Fibroblast of lung (primary cell): ENCODE measurements around the gene MAST2. TPM values are rescaled to one million over a fixed set of nuclear protein-coding genes. Genes with fewer than 3 reads are reported as not detected.

ENCODE experiments used
- DNase-seq, 2 donors: peaks; one replicate each; pipeline versions ENCODE4 v3.0.0 to v3.0.0-alpha.2; 2010; ENCODE audit warnings: low read depth in 2 of 2
- H2AFZ ChIP-seq: 2 replicates; pipeline ENCODE4 v1.5.1; 2012; ENCODE audit warnings: low read length, control low read depth, inconsistent platforms
- H3K27ac ChIP-seq: 2 replicates; pipeline ENCODE4 v1.5.1; 2011; ENCODE audit warnings: low read length, control low read depth; ENCODE audit not compliant: insufficient read depth
- H3K27me3 ChIP-seq: 2 replicates; pipeline ENCODE4 v1.5.1; 2011; ENCODE audit warnings: mild to moderate bottlenecking, low read length; ENCODE audit not compliant: control insufficient read depth, insufficient read depth
- H3K36me3 ChIP-seq: 2 replicates; pipeline ENCODE4 v1.5.1; 2011; ENCODE audit warnings: low read length; ENCODE audit not compliant: control insufficient read depth, insufficient read depth
- H3K4me1 ChIP-seq: 2 replicates; pipeline ENCODE4 v1.5.1; 2011; ENCODE audit warnings: low read length; ENCODE audit not compliant: control insufficient read depth, insufficient read depth; ENCODE audit errors: extremely low read depth
- H3K4me2 ChIP-seq: 2 replicates; pipeline ENCODE4 v1.5.1; 2011; ENCODE audit warnings: low read length, control low read depth; ENCODE audit not compliant: insufficient read depth; ENCODE audit errors: extremely low read depth
- H3K4me3 ChIP-seq, 4 experiments: fragments of 200-600 bp in 1 of 4; sonication (generic) in 1 of 4; replicated peaks in 1 of 4; 2 replicates each; pipeline ENCODE4 v1.5.1; 2011 to 2016; ENCODE audit warnings: low read length in 4 of 4, low read depth in 3 of 4, mild to moderate bottlenecking in 3 of 4, control low read depth in 2 of 4, inconsistent platforms in 1 of 4, mixed read lengths in 1 of 4; ENCODE audit not compliant: insufficient read depth in 1 of 4; ENCODE audit errors: control extremely low read depth in 1 of 4
- H3K79me2 ChIP-seq: 2 replicates; pipeline ENCODE4 v1.5.1; 2012; ENCODE audit warnings: mild to moderate bottlenecking, low read length, inconsistent platforms; ENCODE audit not compliant: control insufficient read depth, insufficient read depth
- H3K9ac ChIP-seq: 2 replicates; pipeline ENCODE4 v1.5.1; 2011; ENCODE audit warnings: mild to moderate bottlenecking, low read length, control low read depth; ENCODE audit not compliant: insufficient read depth
- H3K9me3 ChIP-seq: 2 replicates; pipeline ENCODE4 v1.5.1; 2012; ENCODE audit warnings: low read depth, low read length; ENCODE audit not compliant: control insufficient read depth, insufficient read depth
- H4K20me1 ChIP-seq: 2 replicates; pipeline ENCODE4 v1.5.1; 2011; ENCODE audit warnings: low read length; ENCODE audit not compliant: control insufficient read depth, insufficient read depth; ENCODE audit errors: extremely low read depth
- CTCF ChIP-seq, 2 donors: IDR thresholded peaks in 1 of 2; conservative IDR thresholded peaks in 1 of 2; 1 replicate in 1 of 2; 2 replicates in 1 of 2; pipeline ENCODE4 v1.5.1; 2011 to 2012; ENCODE audit warnings: low read length in 2 of 2, control low read depth in 1 of 2, inconsistent platforms in 1 of 2, low read depth in 1 of 2, mild to moderate bottlenecking in 1 of 2
- EZH2 ChIP-seq: IDR thresholded peaks from 2 replicates; pipeline ENCODE4 v1.5.1; 2012; ENCODE audit warnings: low read length, control low read depth, mild to moderate bottlenecking; ENCODE audit errors: missing control alignments
- polyA plus RNA-seq, 2 donors: library from polyadenylated mRNA; depleted of rRNA in 1 of 2; stranded (reverse) in 1 of 2; unstranded in 1 of 2; fragments of >200 nt; gene quantifications; 2 replicates each; pipeline ENCODE4 v1.2.1, GENCODE V29; 2011 to 2012; ENCODE audit warnings: missing spikeins in 1 of 2
- total RNA-seq: library from RNA; depleted of rRNA; stranded (reverse); fragments of >200 nt; gene quantifications from 2 replicates; pipeline ENCODE4 v1.2.1, GENCODE V29; 2014

MAST2 gene
- total and polyA plus RNA-seq, 2 donors (not counting 1 experiment from before 2014, with no cell fraction given): 17.5 to 24.9 TPM

DNA sequence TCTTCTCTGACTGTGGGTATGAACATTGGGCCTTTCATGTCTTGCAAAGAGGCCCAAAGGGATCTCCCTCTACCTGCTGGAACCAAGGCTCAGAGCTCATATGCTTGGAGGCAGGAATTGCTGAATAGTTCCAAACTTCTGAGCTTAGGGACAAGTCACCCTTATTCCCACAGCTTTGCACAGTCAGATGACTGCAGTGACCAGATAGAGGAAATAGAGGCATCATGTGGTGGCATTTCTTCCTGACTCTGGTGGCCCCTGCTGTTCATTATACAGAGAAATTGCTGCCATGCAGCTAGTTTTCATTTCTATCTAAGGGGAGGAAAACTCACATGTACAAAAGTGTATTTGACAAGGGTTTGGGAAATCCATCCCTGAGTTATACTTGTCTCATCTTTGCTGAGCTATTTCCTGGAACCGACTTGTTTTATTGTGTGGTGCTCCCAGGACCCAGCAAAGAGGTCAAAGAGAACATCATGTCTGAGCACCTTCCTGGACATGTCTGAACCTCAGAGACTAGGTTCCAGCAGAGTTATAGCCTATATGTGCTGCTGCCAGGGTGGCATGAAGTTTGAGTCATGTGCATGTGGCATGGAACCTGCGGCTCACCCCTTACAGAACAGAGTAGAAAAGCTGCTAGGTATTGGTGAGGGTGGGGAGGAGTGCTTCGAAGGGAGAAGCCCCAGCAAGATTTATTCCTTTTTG lies 197.8 kb downstream of the MAST2 start:
- TF ChIP-seq EZH2 (no peak), CTCF (conservative IDR thresholded peaks at IDR 0.05 in 1 of 2, IDR thresholded peaks at IDR 0.05 in 1 of 2; ENCODE audit: low read depth in 1 of 2, low read length in 2 of 2) (no peak)
- Histone ChIP-seq H4K20me1 (no peaks in the 10 kb centered on the region), H3K27ac (no peak overlapping the region), H2AFZ (no peak overlapping the region), H3K79me2 (no peaks in the 10 kb centered on the region), H3K36me3 (no peaks in the 10 kb centered on the region), H3K4me3 (no peak overlapping the region), H3K9me3 (no peaks in the 10 kb centered on the region), H3K4me1 (no peaks in the 10 kb centered on the region), H3K4me2 (no peak overlapping the region), H3K27me3 (no peaks in the 10 kb centered on the region), H3K9ac (no peak overlapping the region)
- DNase-seq: no peak

DNA sequence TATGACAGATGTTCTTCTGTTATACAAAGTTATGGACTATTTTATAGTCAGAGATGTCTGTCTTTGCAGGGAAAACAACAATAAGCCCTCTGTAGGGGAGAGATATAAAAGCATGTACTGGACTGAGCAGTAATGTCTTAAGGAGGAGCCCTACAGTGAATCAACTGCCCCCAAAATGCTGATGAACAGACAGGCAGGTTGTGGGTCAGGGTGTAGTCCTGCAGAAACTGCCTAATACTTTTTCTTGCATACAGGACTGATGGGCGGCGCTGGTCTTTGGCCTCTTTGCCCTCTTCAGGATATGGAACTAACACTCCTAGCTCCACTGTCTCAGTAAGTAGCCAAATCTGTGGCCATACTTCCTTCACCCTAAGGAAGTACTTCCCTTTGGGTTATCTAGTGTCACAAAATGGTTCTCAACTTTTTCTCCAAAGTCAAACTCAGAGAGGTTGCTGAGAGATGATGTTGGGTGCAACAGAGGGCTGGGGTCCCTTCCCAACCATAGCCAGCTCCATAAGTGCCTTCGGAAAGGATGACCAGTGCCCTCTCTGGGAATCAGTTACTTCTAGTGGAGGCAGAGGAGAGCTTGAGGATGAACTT lies 199.2 kb downstream of the MAST2 start:
- Histone ChIP-seq H3K79me2 (no peaks in the 10 kb centered on the region), H3K4me3 (no peak overlapping the region), H4K20me1 (no peaks in the 10 kb centered on the region), H3K4me1 (no peaks in the 10 kb centered on the region), H3K9ac (no peak overlapping the region), H3K27ac (no peak overlapping the region), H3K4me2 (no peak overlapping the region), H3K27me3 (no peaks in the 10 kb centered on the region), H3K9me3 (no peaks in the 10 kb centered on the region), H3K36me3 (no peaks in the 10 kb centered on the region), H2AFZ (no peak overlapping the region)
- no peak for DNase-seq
- no peak for TF ChIP-seq EZH2
- TF ChIP-seq CTCF (conservative IDR thresholded peaks at IDR 0.05 in 1 of 2, IDR thresholded peaks at IDR 0.05 in 1 of 2; ENCODE audit: low read depth in 1 of 2, low read length in 2 of 2): no peak

- Histone ChIP-seq H4K20me1 (no peaks in the 10 kb centered on the region), H2AFZ (no peak overlapping the region), H3K27ac (no peak overlapping the region), H3K4me1 (no peaks in the 10 kb centered on the region), H3K36me3 (no peaks in the 10 kb centered on the region), H3K4me2 (no peak overlapping the region), H3K4me3 (no peak overlapping the region), H3K27me3 (no peaks in the 10 kb centered on the region), H3K9me3 (no peaks in the 10 kb centered on the region), H3K9ac (no peak overlapping the region), H3K79me2 (no peaks in the 10 kb centered on the region)
- TF ChIP-seq EZH2 (no peak), CTCF (conservative IDR thresholded peaks at IDR 0.05 in 1 of 2, IDR thresholded peaks at IDR 0.05 in 1 of 2; ENCODE audit: low read depth in 1 of 2, low read length in 2 of 2) (no peak)
- no peak for DNase-seq
Measured at GRCh38 chr1:46003315-46003714, 199.9 kb downstream of the MAST2 start.
